Measurements from ENCODE around the gene SASH1. TPM values are rescaled to one million over a fixed set of nuclear protein-coding genes. Genes with fewer than 3 reads are reported as not detected.

SASH1 gene
- total RNA-seq, 2 donors from 2014 or later: 4.6 to 12.4 TPM

GRCh38 chr6:148526145-148526544 lies 183.5 kb downstream of the SASH1 start:
- Mint-ChIP-seq H3K4me3 (no peak overlapping the region), H3K36me3 (ENCODE audit: low read depth) (peaks cover 20% of the 10 kb centered on the region), H3K27me3 (ENCODE audit: insufficient read depth) (no peaks in the 10 kb centered on the region), H3K9me3 (peaks cover 7% of the 10 kb centered on the region), H3K4me1 (peaks cover 23% of the 10 kb centered on the region), H3K27ac (no peak overlapping the region)
- H3K36me3 ChIP-seq (ENCODE audit: control insufficient read depth, insufficient read depth, low read length): peaks cover 31% of the 10 kb centered on the region
- no peaks in the 10 kb centered on the region for H3K9me3 ChIP-seq (ENCODE audit: control insufficient read depth, low read length)
- no peak for DNase-seq
- no peak overlapping the region for H3K4me3 ChIP-seq (ENCODE audit: low read length)
- no peak overlapping the region for H3K27ac ChIP-seq (ENCODE audit: low read depth, low read length)
- 92 to 96% methylated on average over 4 to 7 of the region's 7 CpGs for WGBS, 2 experiments (ENCODE audit: insufficient coverage in 1 of 2, insufficient read length in 1 of 2)
- H3K27me3 ChIP-seq (ENCODE audit: control insufficient read depth, insufficient read depth, low read length, poor library complexity, severe bottlenecking): no peaks in the 10 kb centered on the region
- no peak for TF ChIP-seq CTCF (conservative IDR thresholded peaks at IDR 0.05)
- H3K4me1 ChIP-seq (ENCODE audit: control insufficient read depth, insufficient read depth, low read length): peaks cover 6% of the 10 kb centered on the region
- no peak overlapping the region for H3K9ac ChIP-seq (ENCODE audit: extremely low read depth, low read length, poor library complexity, severe bottlenecking)

- Histone ChIP-seq H3K9ac (ENCODE audit: extremely low read depth, low read length, poor library complexity, severe bottlenecking) (no peak overlapping the region), H3K4me1 (ENCODE audit: control insufficient read depth, insufficient read depth, low read length) (peaks cover 3% of the 10 kb centered on the region), H3K27me3 (ENCODE audit: control insufficient read depth, insufficient read depth, low read length, poor library complexity, severe bottlenecking) (no peaks in the 10 kb centered on the region), H3K9me3 (ENCODE audit: control insufficient read depth, low read length) (no peaks in the 10 kb centered on the region), H3K4me3 (ENCODE audit: low read length) (no peak overlapping the region), H3K36me3 (ENCODE audit: control insufficient read depth, insufficient read depth, low read length) (peaks cover 27% of the 10 kb centered on the region), H3K27ac (ENCODE audit: low read depth, low read length) (no peak overlapping the region)
- Mint-ChIP-seq H3K9me3 (peaks cover 7% of the 10 kb centered on the region), H3K4me1 (peaks cover 23% of the 10 kb centered on the region), H3K4me3 (no peak overlapping the region), H3K27me3 (ENCODE audit: insufficient read depth) (no peaks in the 10 kb centered on the region), H3K36me3 (ENCODE audit: low read depth) (peaks cover 29% of the 10 kb centered on the region), H3K27ac (no peak overlapping the region)
- DNase-seq: no peak
- peak; percentile 44 for TF ChIP-seq CTCF (conservative IDR thresholded peaks at IDR 0.05)
- 79 to 86% methylated on average over 4 to 5 of the region's 5 CpGs for WGBS, 2 experiments (ENCODE audit: insufficient coverage in 1 of 2, insufficient read length in 1 of 2)
These were observed 185.7 kb downstream of the SASH1 start for GRCh38 chr6:148528292-148528691.

GRCh38 chr6:148529010-148529409 lies 186.4 kb downstream of the SASH1 start:
- no peak for DNase-seq
- Histone ChIP-seq H3K27me3 (ENCODE audit: control insufficient read depth, insufficient read depth, low read length, poor library complexity, severe bottlenecking) (no peaks in the 10 kb centered on the region), H3K4me1 (ENCODE audit: control insufficient read depth, insufficient read depth, low read length) (peaks cover 3% of the 10 kb centered on the region), H3K4me3 (ENCODE audit: low read length) (no peak overlapping the region), H3K36me3 (ENCODE audit: control insufficient read depth, insufficient read depth, low read length) (peaks cover 31% of the 10 kb centered on the region), H3K9me3 (ENCODE audit: control insufficient read depth, low read length) (no peaks in the 10 kb centered on the region), H3K27ac (ENCODE audit: low read depth, low read length) (no peak overlapping the region), H3K9ac (ENCODE audit: extremely low read depth, low read length, poor library complexity, severe bottlenecking) (no peak overlapping the region)
- Mint-ChIP-seq H3K27me3 (ENCODE audit: insufficient read depth) (no peaks in the 10 kb centered on the region), H3K4me3 (no peak overlapping the region), H3K9me3 (peaks cover 7% of the 10 kb centered on the region), H3K4me1 (peaks cover 20% of the 10 kb centered on the region), H3K27ac (no peak overlapping the region), H3K36me3 (ENCODE audit: low read depth) (peaks cover 30% of the 10 kb centered on the region)
- 92 to 96% methylated on average over 12 to 13 of the region's 13 CpGs for WGBS, 2 experiments (ENCODE audit: insufficient coverage in 1 of 2, insufficient read length in 1 of 2)
- TF ChIP-seq CTCF (conservative IDR thresholded peaks at IDR 0.05): no peak
